Endodermal cell (in vitro differentiated cells): ENCODE data around the gene PLEKHA5. TPM values are rescaled to one million over a fixed set of nuclear protein-coding genes. Genes with fewer than 3 reads are reported as not detected.
"Not testable (repeated sequence)": the region's sequence is repeated elsewhere in the genome, so short reads cannot be mapped to it uniquely, and the experiment has no call there.

ENCODE experiments used
- DNase-seq: peaks from one replicate; pipeline ENCODE4 v3.0.0-alpha.2; 2017
- H3K27ac ChIP-seq: 2 replicates; pipeline ENCODE4 v1.5.1; 2013; ENCODE audit warnings: mild to moderate bottlenecking, low read depth, low read length, moderate library complexity
- H3K27me3 ChIP-seq: 2 replicates; pipeline ENCODE4 v1.6.1; 2013; ENCODE audit warnings: mild to moderate bottlenecking, low read length, moderate library complexity; ENCODE audit not compliant: insufficient read depth, control insufficient read depth, poor library complexity, severe bottlenecking
- H3K36me3 ChIP-seq: 2 replicates; pipeline ENCODE4 v1.7.0; 2013; ENCODE audit warnings: mild to moderate bottlenecking, low read length, moderate library complexity; ENCODE audit not compliant: control insufficient read depth, insufficient read depth
- H3K4me1 ChIP-seq: one replicate; pipeline ENCODE4 v1.7.0; 2013; ENCODE audit warnings: low read length; ENCODE audit not compliant: control insufficient read depth, insufficient read depth
- H3K4me3 ChIP-seq: 2 replicates; pipeline ENCODE4 v1.5.1; 2013; ENCODE audit warnings: mild to moderate bottlenecking, low read length, moderate library complexity
- H3K9ac ChIP-seq: 2 replicates; pipeline ENCODE4 v1.6.1; 2013; ENCODE audit warnings: mild to moderate bottlenecking, low read length, moderate library complexity; ENCODE audit not compliant: poor library complexity, severe bottlenecking; ENCODE audit errors: extremely low read depth
- H3K9me3 ChIP-seq: 2 replicates; pipeline ENCODE4 v1.6.1; 2013; ENCODE audit warnings: mild to moderate bottlenecking, low read length, moderate library complexity; ENCODE audit not compliant: control insufficient read depth
- H3K27ac Mint-ChIP-seq: 2 replicates; pipeline ENCODE4 v1.8.0; 2020; ENCODE audit warnings: mixed read lengths
- H3K27me3 Mint-ChIP-seq: 2 replicates; pipeline ENCODE4 v1.8.0; 2021; ENCODE audit warnings: mild to moderate bottlenecking, mixed read lengths; ENCODE audit not compliant: insufficient read depth
- H3K36me3 Mint-ChIP-seq: 2 replicates; pipeline ENCODE4 v1.8.0; 2020; ENCODE audit warnings: low read depth, mixed read lengths
- H3K4me1 Mint-ChIP-seq: 2 replicates; pipeline ENCODE4 v1.8.0; 2020; ENCODE audit warnings: mixed read lengths
- H3K4me3 Mint-ChIP-seq: 2 replicates; pipeline ENCODE4 v1.8.0; 2020; ENCODE audit warnings: mild to moderate bottlenecking, moderate library complexity, mixed read lengths
- H3K9me3 Mint-ChIP-seq: 2 replicates; pipeline ENCODE4 v1.8.0; 2020; ENCODE audit warnings: mild to moderate bottlenecking, mixed read lengths
- CTCF ChIP-seq: fragments of 200-600 bp; sonication (generic); conservative IDR thresholded peaks from 2 replicates; pipeline ENCODE4 v1.5.0; 2021; ENCODE audit warnings: antibody characterized with exemption, mild to moderate bottlenecking
- WGBS, 2 experiments: methylation state at CpG; one replicate each; pipeline versions ENCODE4 v1.1.5 to v1.1.7; 2013; ENCODE audit warnings: missing lambda C conversion rate in 2 of 2, mixed read lengths in 1 of 2; ENCODE audit not compliant: insufficient coverage in 1 of 2, insufficient read length in 1 of 2; 5-methylcytosine and 5-hydroxymethylcytosine counted together
- total RNA-seq, 2 donors: library from RNA; stranded (reverse); fragmentation: NEBNext Ultra II Directional in 1 of 2; extraction: Animal tissue kit (Norgen Biotek cat#: 25700) in 1 of 2; gene quantifications; 2 replicates in 1 of 2; 3 replicates in 1 of 2; pipeline ENCODE4 v1.2.1, GENCODE V29; 2021

PLEKHA5 gene
- total RNA-seq, 2 donors from 2014 or later = 48.5 to 139 TPM

DNA sequence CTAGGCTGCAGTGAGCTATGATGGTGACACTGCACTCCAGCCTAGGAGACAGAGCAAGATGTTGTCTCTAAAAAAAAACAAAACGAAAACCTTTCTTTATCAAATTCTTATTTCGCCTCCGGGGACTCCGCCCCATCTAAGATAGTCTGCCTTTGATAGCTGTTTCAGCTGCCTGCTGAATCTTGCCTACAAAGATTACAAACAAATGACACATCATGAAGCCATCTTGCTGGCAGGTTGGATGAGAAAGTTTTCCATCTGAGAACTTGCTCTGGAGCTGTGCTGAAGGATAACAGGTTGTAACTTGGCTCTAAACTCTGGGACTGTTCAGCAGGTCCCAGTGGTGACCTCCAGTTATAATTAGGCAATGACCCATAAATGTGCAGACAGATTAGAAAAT lies 268.0 kb downstream of the PLEKHA5 start:
- Mint-ChIP-seq H3K4me3 (no peak overlapping the region), H3K27me3 (no peaks in the 10 kb centered on the region), H3K36me3 (no peaks in the 10 kb centered on the region), H3K4me1 (peaks cover 8% of the 10 kb centered on the region), H3K9me3 (peaks cover 1% of the 10 kb centered on the region), H3K27ac (no peak overlapping the region)
- DNase-seq = no peak
- H3K27ac ChIP-seq = no peak overlapping the region
- no peaks in the 10 kb centered on the region for H3K9me3 ChIP-seq
- no peak overlapping the region for H3K9ac ChIP-seq
- TF ChIP-seq CTCF = no peak
- 90 to 91% methylated on average over 2 to 4 of the region's 4 CpGs for WGBS, 2 experiments
- no peaks in the 10 kb centered on the region for H3K4me1 ChIP-seq
- H3K4me3 ChIP-seq = no peak overlapping the region
- H3K36me3 ChIP-seq = no peaks in the 10 kb centered on the region
- no peaks in the 10 kb centered on the region for H3K27me3 ChIP-seq

GRCh38 chr12:19398376-19399363 lies 269.1 kb downstream of the PLEKHA5 start:
- Histone ChIP-seq H3K27ac (no peak overlapping the region), H3K27me3 (no peaks in the 10 kb centered on the region), H3K4me1 (no peaks in the 10 kb centered on the region), H3K36me3 (no peaks in the 10 kb centered on the region), H3K4me3 (no peak overlapping the region), H3K9ac (no peak overlapping the region), H3K9me3 (no peaks in the 10 kb centered on the region)
- peaks cover 8% of the 10 kb centered on the region for H3K4me1 Mint-ChIP-seq
- no peaks in the 10 kb centered on the region for H3K36me3 Mint-ChIP-seq
- WGBS, 2 experiments = 87 to 96% methylated on average over 3 to 6 of the region's 6 CpGs
- no peak overlapping the region for H3K27ac Mint-ChIP-seq
- no peaks in the 10 kb centered on the region for H3K27me3 Mint-ChIP-seq
- H3K9me3 Mint-ChIP-seq = peaks cover 1% of the 10 kb centered on the region
- no peak overlapping the region for H3K4me3 Mint-ChIP-seq
- TF ChIP-seq CTCF = no peak
- no peak for DNase-seq

- not testable (repeated sequence) for H3K9ac ChIP-seq, H3K4me3 ChIP-seq, H3K4me1 Mint-ChIP-seq, H3K4me3 Mint-ChIP-seq, H3K27ac ChIP-seq, H3K36me3 ChIP-seq, H3K27me3 Mint-ChIP-seq, DNase-seq, H3K4me1 ChIP-seq, H3K9me3 ChIP-seq, H3K27me3 ChIP-seq, H3K36me3 Mint-ChIP-seq, H3K9me3 Mint-ChIP-seq
- peak overlapping the region; percentile 49 for H3K27ac Mint-ChIP-seq
- 89 to 90% methylated on average over 4 to 8 of the region's 9 CpGs for WGBS, 2 experiments
Observed at GRCh38 chr12:19400649-19401285, 271.2 kb downstream of the PLEKHA5 start.
